OCI-LY1 (cell line): ENCODE data around the gene NBEA.

Source experiments
- H2AFZ ChIP-seq: fragments of 200-600 bp; sonication (generic), shearing (Covaris generic); 2 replicates; pipeline ENCODE4 v1.6.0; 2014; ENCODE audit warnings: antibody characterized with exemption, mild to moderate bottlenecking, low read length
- H3F3A ChIP-seq: fragments of 200-600 bp; sonication (generic), shearing (Covaris generic); 2 replicates; pipeline ENCODE4 v1.6.0; 2014; ENCODE audit warnings: mild to moderate bottlenecking, antibody characterized with exemption, low read length, moderate library complexity; ENCODE audit not compliant: insufficient read depth
- H3K27ac ChIP-seq: fragments of 200-600 bp; sonication (generic); 2 replicates; pipeline ENCODE4 v1.5.1; 2014; ENCODE audit warnings: low read length, mixed run types, mild to moderate bottlenecking, low read depth; ENCODE audit not compliant: poor library complexity, severe bottlenecking
- H3K27me3 ChIP-seq: fragments of 200-600 bp; sonication (generic); 2 replicates; pipeline ENCODE4 v1.6.0; 2014; ENCODE audit warnings: antibody characterized with exemption, mild to moderate bottlenecking, low read length, moderate library complexity; ENCODE audit not compliant: insufficient read depth
- H3K36me3 ChIP-seq: fragments of 200-600 bp; sonication (generic); 2 replicates; pipeline ENCODE4 v1.6.1; 2014; ENCODE audit warnings: mild to moderate bottlenecking, antibody characterized with exemption, low read length, moderate library complexity, mixed read lengths; ENCODE audit not compliant: insufficient read depth
- H3K4me1 ChIP-seq: fragments of 200-600 bp; sonication (generic); 2 replicates; pipeline ENCODE4 v1.5.1; 2014; ENCODE audit warnings: mild to moderate bottlenecking, low read length, moderate library complexity; ENCODE audit not compliant: insufficient read depth, severe bottlenecking
- H3K4me2 ChIP-seq: fragments of 200-600 bp; sonication (generic), shearing (Covaris generic); 2 replicates; pipeline ENCODE4 v1.6.1; 2014; ENCODE audit warnings: low read length
- H3K4me3 ChIP-seq: fragments of 200-600 bp; sonication (generic); 2 replicates; pipeline ENCODE4 v1.5.1; 2014; ENCODE audit warnings: low read length, low read depth, mild to moderate bottlenecking, mixed read lengths; ENCODE audit not compliant: poor library complexity, severe bottlenecking
- H3K79me2 ChIP-seq: fragments of 200-600 bp; shearing (Covaris generic); 2 replicates; pipeline ENCODE4 v1.6.1; 2016; ENCODE audit warnings: mixed run types, low read length, mixed read lengths; ENCODE audit not compliant: insufficient read depth
- H3K9ac ChIP-seq: fragments of 200-600 bp; sonication (generic), shearing (Covaris generic); 2 replicates; pipeline ENCODE4 v1.6.1; 2014; ENCODE audit warnings: mild to moderate bottlenecking, low read length, mixed read lengths
- H3K9me2 ChIP-seq: fragments of 200-600 bp; sonication (generic), shearing (Covaris generic); 2 replicates; pipeline ENCODE4 v1.6.1; 2014; ENCODE audit warnings: low read depth, mild to moderate bottlenecking, low read length, mixed read lengths
- H3K9me3 ChIP-seq: fragments of 200-600 bp; shearing (Covaris generic); 2 replicates; pipeline ENCODE4 v1.6.1; 2014; ENCODE audit warnings: low read length, mixed read lengths
- H4K20me1 ChIP-seq: fragments of 200-600 bp; sonication (generic), shearing (Covaris generic); 2 replicates; pipeline ENCODE4 v1.6.0; 2016; ENCODE audit warnings: mild to moderate bottlenecking, low read length; ENCODE audit not compliant: insufficient read depth
- EZH2 ChIP-seq: fragments of 200-600 bp; sonication (generic), shearing (Covaris generic); IDR thresholded peaks from 2 replicates; pipeline ENCODE4 v1.8.0; 2017; ENCODE audit warnings: borderline replicate concordance, mixed run types, mild to moderate bottlenecking, antibody characterized with exemption, low read length, moderate library complexity, mixed read lengths
- TF ChIP-seq, protein P1 (sequence below): fragments of 200-600 bp; sonication (generic), shearing (Covaris generic); IDR thresholded peaks from 2 replicates; pipeline ENCODE4 v1.5.1; 2017; ENCODE audit warnings: mild to moderate bottlenecking, antibody characterized with exemption, low read length, moderate library complexity, mixed read lengths

NBEA gene

DNA sequence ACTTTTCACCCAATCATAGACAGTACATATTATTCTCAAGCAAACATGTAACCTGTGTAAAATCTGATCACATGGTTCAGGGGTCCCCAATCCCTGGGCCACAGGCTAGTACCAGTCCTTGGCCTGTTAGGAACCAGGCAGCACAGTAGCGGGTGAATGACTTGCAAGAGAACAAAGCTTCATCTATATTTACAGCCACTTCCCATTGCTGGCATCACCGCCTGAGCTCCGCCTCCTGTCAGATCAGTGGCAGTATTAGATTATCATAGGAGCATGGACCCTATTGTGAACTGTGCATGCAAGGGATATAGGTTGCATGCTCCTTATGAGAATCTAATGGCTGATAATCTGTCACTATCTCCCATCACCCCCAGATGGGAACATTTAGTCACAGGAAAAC, 401.3 kb downstream of the NBEA start:
- Histone ChIP-seq H3F3A (no peaks in the 10 kb centered on the region), H3K36me3 (no peaks in the 10 kb centered on the region), H3K4me2 (no peak overlapping the region), H3K79me2 (no peaks in the 10 kb centered on the region), H3K9ac (no peak overlapping the region), H4K20me1 (no peaks in the 10 kb centered on the region), H3K4me3 (no peak overlapping the region), H3K4me1 (peaks cover 8% of the 10 kb centered on the region), H3K9me3 (no peaks in the 10 kb centered on the region), H3K27me3 (no peaks in the 10 kb centered on the region), H2AFZ (no peak overlapping the region), H3K27ac (no peak overlapping the region), H3K9me2 (no peaks in the 10 kb centered on the region)
- no peak for TF ChIP-seq EZH2
- TF ChIP-seq, protein P1, sequence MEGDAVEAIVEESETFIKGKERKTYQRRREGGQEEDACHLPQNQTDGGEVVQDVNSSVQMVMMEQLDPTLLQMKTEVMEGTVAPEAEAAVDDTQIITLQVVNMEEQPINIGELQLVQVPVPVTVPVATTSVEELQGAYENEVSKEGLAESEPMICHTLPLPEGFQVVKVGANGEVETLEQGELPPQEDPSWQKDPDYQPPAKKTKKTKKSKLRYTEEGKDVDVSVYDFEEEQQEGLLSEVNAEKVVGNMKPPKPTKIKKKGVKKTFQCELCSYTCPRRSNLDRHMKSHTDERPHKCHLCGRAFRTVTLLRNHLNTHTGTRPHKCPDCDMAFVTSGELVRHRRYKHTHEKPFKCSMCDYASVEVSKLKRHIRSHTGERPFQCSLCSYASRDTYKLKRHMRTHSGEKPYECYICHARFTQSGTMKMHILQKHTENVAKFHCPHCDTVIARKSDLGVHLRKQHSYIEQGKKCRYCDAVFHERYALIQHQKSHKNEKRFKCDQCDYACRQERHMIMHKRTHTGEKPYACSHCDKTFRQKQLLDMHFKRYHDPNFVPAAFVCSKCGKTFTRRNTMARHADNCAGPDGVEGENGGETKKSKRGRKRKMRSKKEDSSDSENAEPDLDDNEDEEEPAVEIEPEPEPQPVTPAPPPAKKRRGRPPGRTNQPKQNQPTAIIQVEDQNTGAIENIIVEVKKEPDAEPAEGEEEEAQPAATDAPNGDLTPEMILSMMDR, result no peak

DNA sequence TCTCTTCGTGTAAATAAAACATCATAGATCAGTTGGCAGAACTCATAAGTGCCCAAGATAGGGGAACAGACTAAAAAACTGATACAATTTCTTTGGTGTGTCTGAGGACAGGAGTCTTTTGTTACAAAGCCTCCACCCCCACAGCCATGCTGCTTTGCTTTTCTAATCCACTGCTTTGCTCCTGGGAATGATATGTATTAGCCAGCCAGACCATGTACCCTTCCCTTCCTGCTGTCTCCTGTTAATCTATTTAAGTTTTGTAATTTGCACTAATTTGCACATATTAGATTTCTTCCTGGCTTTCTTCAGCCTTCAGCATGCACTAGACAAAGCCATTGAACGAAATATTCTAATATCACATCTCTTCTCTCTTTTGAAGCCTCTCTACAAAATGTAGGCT, 403.9 kb downstream of the NBEA start:
- Histone ChIP-seq H2AFZ (no peak overlapping the region), H3K9ac (no peak overlapping the region), H3K4me1 (peaks cover 13% of the 10 kb centered on the region), H3K36me3 (no peaks in the 10 kb centered on the region), H3K4me2 (no peak overlapping the region), H4K20me1 (no peaks in the 10 kb centered on the region), H3K79me2 (no peaks in the 10 kb centered on the region), H3K27me3 (no peaks in the 10 kb centered on the region), H3K9me3 (no peaks in the 10 kb centered on the region), H3K27ac (no peak overlapping the region), H3K9me2 (no peaks in the 10 kb centered on the region), H3F3A (no peaks in the 10 kb centered on the region), H3K4me3 (no peak overlapping the region)
- TF ChIP-seq, protein P1, result no peak
- no peak for TF ChIP-seq EZH2

DNA sequence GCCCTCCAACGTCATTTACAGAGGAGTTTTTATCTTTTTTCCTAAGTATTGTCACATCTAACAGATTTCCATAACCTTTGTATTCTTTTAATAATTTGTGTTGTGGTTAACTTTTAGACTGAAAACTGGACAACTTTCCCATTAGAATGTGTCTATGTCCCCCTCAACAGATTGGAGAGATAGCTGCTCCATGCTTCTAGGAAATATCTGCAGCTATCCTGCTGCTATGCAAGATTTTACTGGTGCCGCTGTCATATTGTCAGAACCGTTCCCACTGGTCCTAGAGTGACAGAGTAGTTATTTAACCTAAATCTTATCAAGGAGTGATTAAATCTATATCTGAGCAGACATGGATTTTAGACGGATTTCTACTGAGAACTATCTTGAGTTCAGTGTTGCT, 404.4 kb downstream of the NBEA start:
- Histone ChIP-seq H3K9me2 (no peaks in the 10 kb centered on the region), H3K4me2 (no peak overlapping the region), H3K4me3 (no peak overlapping the region), H3K4me1 (peaks cover 13% of the 10 kb centered on the region), H3F3A (no peaks in the 10 kb centered on the region), H3K36me3 (no peaks in the 10 kb centered on the region), H3K9me3 (no peaks in the 10 kb centered on the region), H3K27me3 (no peaks in the 10 kb centered on the region), H3K79me2 (no peaks in the 10 kb centered on the region), H3K9ac (no peak overlapping the region), H3K27ac (no peak overlapping the region), H2AFZ (no peak overlapping the region), H4K20me1 (no peaks in the 10 kb centered on the region)
- TF ChIP-seq, protein P1, result no peak
- TF ChIP-seq EZH2, result no peak
